HepG2 (cell line): Measurements from ENCODE around the gene CALML6. TPM values are rescaled to one million over a fixed set of nuclear protein-coding genes. Genes with fewer than 3 reads are reported as not detected.

Experiments used
- HIC2 ChIP-seq: sonication (generic); formaldehyde crosslinking; IDR thresholded peaks from 2 replicates; pipeline ENCODE4 v1.9.0; 2022; ENCODE audit warnings: low read depth, missing genetic modification reagents
- ZNF318 ChIP-seq: sonication (generic); formaldehyde crosslinking; IDR thresholded peaks from 2 replicates; pipeline ENCODE4 v1.4.0; 2020; ENCODE audit warnings: mild to moderate bottlenecking, missing genetic modification reagents
- polyA plus RNA-seq, 8 experiments: library from polyadenylated mRNA; depleted of rRNA in 3 of 8; stranded (reverse) in 7 of 8; unstranded in 1 of 8; fragments of >200 nt; fragmentation: Illumina TruSeq in 4 of 8; extraction: Trizol in 4 of 8; gene quantifications; 2 replicates each; pipeline versions ENCODE4 v1.2.1 to v1.2.3, GENCODE V29; 2011 to 2016; ENCODE audit warnings: low read depth in 4 of 8, missing spikeins in 1 of 8, mixed read lengths in 1 of 8; ENCODE audit not compliant: insufficient read depth in 1 of 8
- total RNA-seq, 5 experiments: library from RNA; depleted of rRNA; stranded (reverse); fragments of >200 nt; fragmentation: Illumina TruSeq; extraction: Trizol; gene quantifications; 2 replicates each; pipeline ENCODE4 v1.2.3, GENCODE V29; 2016; ENCODE audit warnings: low read depth in 1 of 5
- TF ChIP-seq, protein P1 (sequence below): sonication (generic); formaldehyde crosslinking; conservative IDR thresholded peaks from 2 replicates; pipeline ENCODE4 v1.4.0; 2020; ENCODE audit warnings: missing genetic modification reagents

The CALML6 gene
- total and polyA plus RNA-seq, 2 of the 13 experiments (the other 11 are each of a cell fraction or from before 2014, with no cell fraction given), result 0.11 to 0.12 TPM

DNA sequence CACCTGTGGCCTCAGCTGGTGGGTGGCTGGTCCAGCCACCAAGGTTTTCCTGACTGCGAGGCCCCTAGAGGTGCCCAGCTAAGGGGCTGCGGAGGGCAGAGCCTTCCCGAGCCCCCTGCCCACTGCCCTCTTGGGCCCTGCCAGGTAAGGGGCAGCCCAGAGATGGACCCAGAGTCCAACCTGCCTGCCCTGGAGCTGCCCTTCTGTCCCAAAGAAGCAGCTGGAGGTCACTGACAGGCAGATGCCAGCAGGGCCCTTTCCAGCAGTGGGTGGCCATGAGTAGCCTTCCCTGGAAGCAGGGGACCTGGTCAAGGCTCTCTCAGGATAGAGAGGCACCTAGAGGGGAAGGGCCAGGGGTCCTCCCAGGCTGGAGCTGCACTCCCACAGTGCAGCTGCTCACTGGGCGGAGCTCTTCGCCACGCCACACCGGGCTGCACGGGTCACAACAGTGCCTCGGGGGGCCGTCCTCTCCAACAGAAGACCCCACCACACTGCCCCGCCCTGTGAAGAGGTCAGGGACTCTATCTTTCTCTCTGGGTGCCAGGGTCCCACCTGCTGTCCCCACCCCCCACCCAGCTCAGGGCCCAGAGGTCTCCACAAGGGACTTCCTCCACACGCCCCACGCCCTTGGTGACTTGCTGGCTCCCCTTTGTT lies 13.3 kb upstream of the CALML6 start (continued):
- TF ChIP-seq, protein P1, sequence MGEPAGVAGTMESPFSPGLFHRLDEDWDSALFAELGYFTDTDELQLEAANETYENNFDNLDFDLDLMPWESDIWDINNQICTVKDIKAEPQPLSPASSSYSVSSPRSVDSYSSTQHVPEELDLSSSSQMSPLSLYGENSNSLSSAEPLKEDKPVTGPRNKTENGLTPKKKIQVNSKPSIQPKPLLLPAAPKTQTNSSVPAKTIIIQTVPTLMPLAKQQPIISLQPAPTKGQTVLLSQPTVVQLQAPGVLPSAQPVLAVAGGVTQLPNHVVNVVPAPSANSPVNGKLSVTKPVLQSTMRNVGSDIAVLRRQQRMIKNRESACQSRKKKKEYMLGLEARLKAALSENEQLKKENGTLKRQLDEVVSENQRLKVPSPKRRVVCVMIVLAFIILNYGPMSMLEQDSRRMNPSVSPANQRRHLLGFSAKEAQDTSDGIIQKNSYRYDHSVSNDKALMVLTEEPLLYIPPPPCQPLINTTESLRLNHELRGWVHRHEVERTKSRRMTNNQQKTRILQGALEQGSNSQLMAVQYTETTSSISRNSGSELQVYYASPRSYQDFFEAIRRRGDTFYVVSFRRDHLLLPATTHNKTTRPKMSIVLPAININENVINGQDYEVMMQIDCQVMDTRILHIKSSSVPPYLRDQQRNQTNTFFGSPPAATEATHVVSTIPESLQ (CRISPR knock-in tag), result no peak
- TF ChIP-seq ZNF318 (CRISPR knock-in tag) (no peak), HIC2 (peak; percentile 51; the same call in 1 of the 2 replicates)
